ENCODE measurements around the gene MYRF.

DNA sequence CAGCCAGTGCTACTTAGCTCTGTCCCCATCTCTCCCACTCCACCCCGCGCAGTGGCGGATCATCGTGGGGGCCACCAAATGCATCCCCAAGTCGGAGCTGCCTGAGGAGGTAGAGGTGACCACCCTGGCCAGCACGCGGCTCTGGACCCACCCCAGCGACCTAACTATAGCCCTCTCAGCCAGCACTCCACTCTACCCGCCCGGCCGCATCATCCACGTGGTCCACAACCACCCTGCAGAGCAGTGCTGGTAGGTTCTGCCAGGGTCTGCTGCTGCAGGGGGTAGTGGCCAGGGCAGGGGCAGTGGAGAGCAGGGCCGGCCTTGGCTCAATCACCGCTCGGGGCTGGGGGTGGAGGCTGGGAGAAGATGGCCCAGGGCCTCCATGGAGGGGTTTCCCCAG is 13.0 kb upstream of the MYRF start:
- TF ChIP-seq, protein P1, sequence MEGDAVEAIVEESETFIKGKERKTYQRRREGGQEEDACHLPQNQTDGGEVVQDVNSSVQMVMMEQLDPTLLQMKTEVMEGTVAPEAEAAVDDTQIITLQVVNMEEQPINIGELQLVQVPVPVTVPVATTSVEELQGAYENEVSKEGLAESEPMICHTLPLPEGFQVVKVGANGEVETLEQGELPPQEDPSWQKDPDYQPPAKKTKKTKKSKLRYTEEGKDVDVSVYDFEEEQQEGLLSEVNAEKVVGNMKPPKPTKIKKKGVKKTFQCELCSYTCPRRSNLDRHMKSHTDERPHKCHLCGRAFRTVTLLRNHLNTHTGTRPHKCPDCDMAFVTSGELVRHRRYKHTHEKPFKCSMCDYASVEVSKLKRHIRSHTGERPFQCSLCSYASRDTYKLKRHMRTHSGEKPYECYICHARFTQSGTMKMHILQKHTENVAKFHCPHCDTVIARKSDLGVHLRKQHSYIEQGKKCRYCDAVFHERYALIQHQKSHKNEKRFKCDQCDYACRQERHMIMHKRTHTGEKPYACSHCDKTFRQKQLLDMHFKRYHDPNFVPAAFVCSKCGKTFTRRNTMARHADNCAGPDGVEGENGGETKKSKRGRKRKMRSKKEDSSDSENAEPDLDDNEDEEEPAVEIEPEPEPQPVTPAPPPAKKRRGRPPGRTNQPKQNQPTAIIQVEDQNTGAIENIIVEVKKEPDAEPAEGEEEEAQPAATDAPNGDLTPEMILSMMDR (conservative IDR thresholded peaks at IDR 0.05; ENCODE audit: low read depth, low read length) = no peak
- TF ChIP-seq EZH2 (IDR thresholded peaks at IDR 0.05; ENCODE audit: low read length, unreplicated experiment) = no peak

Measured in PC-3 (cell line).